Hepatocyte (in vitro differentiated cells): Measurements from ENCODE around the gene MAP3K20.

ENCODE experiments used
- CTCF ChIP-seq: fragments of 200-600 bp; sonication (generic); IDR thresholded peaks from 2 replicates; pipeline ENCODE4 v1.5.1; 2016; ENCODE audit warnings: antibody characterized with exemption, mild to moderate bottlenecking; ENCODE audit not compliant: poor library complexity
- EZH2phosphoT487 ChIP-seq: fragments of 200-600 bp; sonication (generic); IDR thresholded peaks from one replicate; pipeline ENCODE4 v1.6.1; 2018; ENCODE audit warnings: antibody characterized with exemption, mild to moderate bottlenecking, low read depth, moderate library complexity; ENCODE audit not compliant: unreplicated experiment, severe bottlenecking

- TF ChIP-seq CTCF (no peak), EZH2phosphoT487 (no peak)
These were observed 42.6 kb upstream of the MAP3K20 start for GRCh38 chr2:173033084-173033483.
